Gastrocnemius medialis (tissue), 4 donors: ENCODE measurements around the gene PDZRN4. TPM values are rescaled to one million over a fixed set of nuclear protein-coding genes. Genes with fewer than 3 reads are reported as not detected.
"Not testable (repeated sequence)": the region's sequence is repeated elsewhere in the genome, so short reads cannot be mapped to it uniquely, and the experiment has no call there.

Source experiments
- ATAC-seq, 2 donors: fragments of 150-250 bp; one replicate each; pipeline ENCODE4 v1.9.1; 2016
- DNase-seq, 2 donors: peaks; one replicate each; pipeline ENCODE4 v3.0.0-alpha.2; 2019
- H3K27ac ChIP-seq, 4 donors: fragments of 200-600 bp; sonication (generic); 1 replicate in 1 of 4; 2 replicates in 3 of 4; pipeline ENCODE4 v1.5.1; 2016 to 2018; ENCODE audit warnings: mild to moderate bottlenecking in 2 of 4, moderate library complexity in 1 of 4
- H3K27me3 ChIP-seq, 3 donors: fragments of 200-600 bp; sonication (generic) in 2 of 3; 1 replicate in 1 of 3; 2 replicates in 2 of 3; pipeline versions ENCODE4 v1.5.1 to v1.6.0; 2016 to 2019; ENCODE audit warnings: mild to moderate bottlenecking in 1 of 3, moderate library complexity in 1 of 3
- H3K36me3 ChIP-seq, 2 donors: fragments of 200-600 bp; sonication (generic) in 1 of 2; one replicate each; pipeline ENCODE4 v1.5.1; 2017 to 2018
- H3K4me1 ChIP-seq, 2 donors: fragments of 200-600 bp; sonication (generic) in 1 of 2; one replicate each; pipeline ENCODE4 v1.5.1; 2016 to 2017; ENCODE audit warnings: mild to moderate bottlenecking in 2 of 2
- H3K4me3 ChIP-seq, 4 donors: fragments of 200-600 bp; sonication (generic) in 3 of 4; 1 replicate in 1 of 4; 2 replicates in 3 of 4; pipeline ENCODE4 v1.5.1; 2016 to 2019; ENCODE audit warnings: mild to moderate bottlenecking in 2 of 4
- H3K9me3 ChIP-seq, 3 donors: fragments of 200-600 bp; sonication (generic) in 2 of 3; 1 replicate in 1 of 3; 2 replicates in 2 of 3; pipeline ENCODE4 v1.5.1; 2016 to 2019
- CTCF ChIP-seq, 5 experiments: fragments of 450-650 bp in 3 of 5; fragments of 200-600 bp in 2 of 5; sonication (generic) in 2 of 5; IDR thresholded peaks in 4 of 5; conservative IDR thresholded peaks in 1 of 5; 1 replicate in 4 of 5; 2 replicates in 1 of 5; pipeline ENCODE4 v1.5.1; 2016 to 2019; ENCODE audit warnings: antibody characterized with exemption in 5 of 5, mild to moderate bottlenecking in 3 of 5, moderate library complexity in 3 of 5
- POLR2A ChIP-seq, 2 donors: fragments of 450-650 bp; IDR thresholded peaks; one replicate each; pipeline ENCODE4 v1.6.1; 2017; ENCODE audit warnings: antibody characterized with exemption in 2 of 2, mild to moderate bottlenecking in 2 of 2, moderate library complexity in 2 of 2
- in situ Hi-C, 4 donors: fragments of 200-750 bp; cut with MboI; loops; one replicate each; pipeline versions ENCODE4 v1.15.0 to v1.8.0; 2017; ENCODE audit warnings: low sequenced_read_pairs in 4 of 4
- intact Hi-C: fragments of 100-400 bp; cut with DNase I; formaldehyde crosslinking; loops from one replicate; pipeline ENCODE4 v1.15.1; 2023; ENCODE audit warnings: low total_unique reads
- total RNA-seq, 4 donors: library from RNA; depleted of rRNA; stranded (reverse); fragments of >200 nt; gene quantifications; one replicate each; pipeline versions ENCODE4 v1.1.0 to v1.2.3, GENCODE V29; 2016

Gene PDZRN4
- total RNA-seq, 4 donors from 2014 or later = 0.17 to 1.7 (median 0.64) TPM

- DNase-seq = no peak
- Histone ChIP-seq H3K27ac (no peak overlapping the region), H3K4me3 (no peak overlapping the region), H3K36me3 (no peaks in the 10 kb centered on the region), H3K4me1 (no peaks in the 10 kb centered on the region), H3K9me3 (no peaks in the 10 kb centered on the region), H3K27me3 (no peaks in the 10 kb centered on the region)
- no peak for ATAC-seq
- intact Hi-C loops = no loop called here
- no peak for TF ChIP-seq CTCF (IDR thresholded peaks at IDR 0.05 in 4 of 5, conservative IDR thresholded peaks at IDR 0.05 in 1 of 5)
- no peak for TF ChIP-seq POLR2A (IDR thresholded peaks at IDR 0.05)
- in situ Hi-C loops = no loop called here
These were observed 36.3 kb upstream of the PDZRN4 start for GRCh38 chr12:41151793-41152192.

- DNase-seq (no peak), ATAC-seq (no peak)
- no peaks in the 10 kb centered on the region for H3K27me3 ChIP-seq
- H3K27ac ChIP-seq = no peak overlapping the region
- H3K9me3 ChIP-seq = no peaks in the 10 kb centered on the region
- TF ChIP-seq CTCF (IDR thresholded peaks at IDR 0.05 in 4 of 5, conservative IDR thresholded peaks at IDR 0.05 in 1 of 5) (no peak), POLR2A (IDR thresholded peaks at IDR 0.05) (no peak)
- no peaks in the 10 kb centered on the region for H3K4me1 ChIP-seq
- in situ Hi-C loops = no loop called here
- no peak overlapping the region for H3K4me3 ChIP-seq
- intact Hi-C loops = no loop called here
- no peaks in the 10 kb centered on the region for H3K36me3 ChIP-seq
These were observed 25.7 kb upstream of the PDZRN4 start for GRCh38 chr12:41162461-41162860.

- Histone ChIP-seq H3K4me1 (no peaks in the 10 kb centered on the region), H3K4me3 (no peak overlapping the region), H3K27ac (no peak overlapping the region), H3K9me3 (no peaks in the 10 kb centered on the region), H3K36me3 (no peaks in the 10 kb centered on the region), H3K27me3 (no peaks in the 10 kb centered on the region)
- DNase-seq (no peak), ATAC-seq (no peak)
- in situ Hi-C loops (no loop called here), intact Hi-C loops (no loop called here)
- TF ChIP-seq CTCF (IDR thresholded peaks at IDR 0.05 in 4 of 5, conservative IDR thresholded peaks at IDR 0.05 in 1 of 5) = no peak
- TF ChIP-seq POLR2A (IDR thresholded peaks at IDR 0.05) = no peak
These were observed 20.4 kb upstream of the PDZRN4 start for GRCh38 chr12:41167701-41168100.

GRCh38 chr12:41174602-41175001 is 13.5 kb upstream of the PDZRN4 start:
- intact Hi-C loops (no loop called here), in situ Hi-C loops (no loop called here)
- Histone ChIP-seq H3K4me3 (no peak overlapping the region), H3K9me3 (no peaks in the 10 kb centered on the region), H3K27me3 (no peaks in the 10 kb centered on the region), H3K27ac (no peak overlapping the region), H3K4me1 (no peaks in the 10 kb centered on the region), H3K36me3 (no peaks in the 10 kb centered on the region)
- TF ChIP-seq CTCF (IDR thresholded peaks at IDR 0.05 in 4 of 5, conservative IDR thresholded peaks at IDR 0.05 in 1 of 5) = no peak
- no peak for TF ChIP-seq POLR2A (IDR thresholded peaks at IDR 0.05)
- DNase-seq (no peak), ATAC-seq (no peak)

GRCh38 chr12:41179507-41179906 is 8.6 kb upstream of the PDZRN4 start:
- H3K27ac ChIP-seq, H3K36me3 ChIP-seq, H3K4me3 ChIP-seq, H3K4me1 ChIP-seq, H3K27me3 ChIP-seq, DNase-seq, ATAC-seq, intact Hi-C loops, in situ Hi-C loops, H3K9me3 ChIP-seq: not testable (repeated sequence)
